Colonic mucosa (tissue), 4 donors: Measurements from ENCODE around the gene CRYGS. TPM values are rescaled to one million over a fixed set of nuclear protein-coding genes. Genes with fewer than 3 reads are reported as not detected.
"Not testable (repeated sequence)": the region's sequence is repeated elsewhere in the genome, so short reads cannot be mapped to it uniquely, and the experiment has no call there.

Experiments
- DNase-seq: peaks from one replicate; pipeline ENCODE4 v3.0.0-alpha.2; 2020
- H3K27ac ChIP-seq: fragments of 200-600 bp; one replicate; pipeline ENCODE4 v1.8.0; 2021
- H3K27me3 ChIP-seq: fragments of 200-600 bp; one replicate; pipeline ENCODE4 v1.8.0; 2021
- H3K36me3 ChIP-seq: fragments of 200-600 bp; one replicate; pipeline ENCODE4 v1.8.0; 2021
- H3K4me1 ChIP-seq: fragments of 200-600 bp; one replicate; pipeline ENCODE4 v1.8.0; 2021; ENCODE audit warnings: mild to moderate bottlenecking
- H3K4me3 ChIP-seq: fragments of 200-600 bp; one replicate; pipeline ENCODE4 v1.8.0; 2021
- H3K9ac ChIP-seq, 2 donors: one replicate each; pipeline ENCODE4 v1.7.0; 2013; ENCODE audit warnings: control low read depth in 2 of 2, low read depth in 2 of 2, low read length in 2 of 2
- H3K9me3 ChIP-seq: fragments of 200-600 bp; one replicate; pipeline ENCODE4 v1.8.0; 2021
- CTCF ChIP-seq: fragments of 200-600 bp; IDR thresholded peaks from one replicate; pipeline ENCODE4 v1.8.0; 2022; ENCODE audit warnings: antibody characterized with exemption, mild to moderate bottlenecking
- intact Hi-C: fragments of 100-400 bp; cut with DNase I; formaldehyde crosslinking; loops from one replicate; pipeline ENCODE4 v1.14.1; 2022
- total RNA-seq, 2 donors: library from RNA; stranded (reverse); fragmentation: NEBNext Ultra II Directional in 1 of 2; extraction: Animal tissue kit (Norgen Biotek cat#: 25700) in 1 of 2; gene quantifications; one replicate each; pipeline ENCODE4 v1.2.1, GENCODE V29; 2021
- donor health status: healthy.
- donor health status: DM: no; HTN: no; CAD: no.
- donor health status: DM: no; HTN: no; CAD: no.

Gene CRYGS
- total RNA-seq, 2 donors from 2014 or later, result 2.3 to 2.6 TPM

GRCh38 chr3:186506191-186506739, 37.9 kb downstream of the CRYGS start:
- no peak for TF ChIP-seq CTCF
- no peaks in the 10 kb centered on the region for H3K4me1 ChIP-seq
- no peaks in the 10 kb centered on the region for H3K27me3 ChIP-seq
- H3K27ac ChIP-seq, result no peak overlapping the region
- intact Hi-C loops, result no loop called here
- no peaks in the 10 kb centered on the region for H3K9me3 ChIP-seq
- no peak for DNase-seq
- H3K9ac ChIP-seq, result no peak overlapping the region
- no peak overlapping the region for H3K4me3 ChIP-seq
- H3K36me3 ChIP-seq, result no peaks in the 10 kb centered on the region

GRCh38 chr3:186502966-186503712, 41.0 kb downstream of the CRYGS start:
- H3K27ac ChIP-seq, result no peak overlapping the region
- no peak overlapping the region for H3K9ac ChIP-seq
- H3K4me1 ChIP-seq, result no peaks in the 10 kb centered on the region
- H3K9me3 ChIP-seq, result no peaks in the 10 kb centered on the region
- TF ChIP-seq CTCF, result no peak
- DNase-seq, result no peak
- no peaks in the 10 kb centered on the region for H3K27me3 ChIP-seq
- no peak overlapping the region for H3K4me3 ChIP-seq
- intact Hi-C loops, result no loop called here
- H3K36me3 ChIP-seq, result no peaks in the 10 kb centered on the region

- no peak for DNase-seq
- no peak overlapping the region for H3K9ac ChIP-seq
- intact Hi-C loops, result no loop called here
- no peak overlapping the region for H3K27ac ChIP-seq
- H3K36me3 ChIP-seq, result no peaks in the 10 kb centered on the region
- H3K9me3 ChIP-seq, result no peaks in the 10 kb centered on the region
- TF ChIP-seq CTCF, result no peak
- H3K4me1 ChIP-seq, result no peaks in the 10 kb centered on the region
- no peaks in the 10 kb centered on the region for H3K27me3 ChIP-seq
- H3K4me3 ChIP-seq, result no peak overlapping the region
These were observed 41.8 kb downstream of the CRYGS start for GRCh38 chr3:186502138-186502948.

- H3K9me3 ChIP-seq, H3K4me1 ChIP-seq, intact Hi-C loops, H3K9ac ChIP-seq, H3K27ac ChIP-seq, H3K4me3 ChIP-seq, H3K27me3 ChIP-seq, DNase-seq, H3K36me3 ChIP-seq: not testable (repeated sequence)
These were observed 44.2 kb downstream of the CRYGS start for GRCh38 chr3:186499949-186500348.

- H3K4me3 ChIP-seq, intact Hi-C loops, H3K36me3 ChIP-seq, H3K9me3 ChIP-seq, H3K27ac ChIP-seq, DNase-seq, H3K27me3 ChIP-seq, H3K4me1 ChIP-seq, H3K9ac ChIP-seq: not testable (repeated sequence)
These were observed 46.2 kb downstream of the CRYGS start for GRCh38 chr3:186498022-186498421.

- TF ChIP-seq CTCF, result no peak
- H3K27me3 ChIP-seq, result no peaks in the 10 kb centered on the region
- no peaks in the 10 kb centered on the region for H3K36me3 ChIP-seq
- H3K9ac ChIP-seq, result no peak overlapping the region
- H3K4me3 ChIP-seq, result no peak overlapping the region
- DNase-seq, result no peak
- H3K9me3 ChIP-seq, result no peaks in the 10 kb centered on the region
- intact Hi-C loops, result no loop called here
- no peaks in the 10 kb centered on the region for H3K4me1 ChIP-seq
- no peak overlapping the region for H3K27ac ChIP-seq
These were observed 46.6 kb downstream of the CRYGS start for GRCh38 chr3:186497608-186498007.
